NB4 (cell line): ENCODE measurements around the gene IGFBP6.

Experiments used
- CTCF ChIP-seq: IDR thresholded peaks from one replicate; pipeline ENCODE4 v1.5.1; 2012; ENCODE audit warnings: low read depth, low read length
- MYC ChIP-seq: IDR thresholded peaks from 2 replicates; pipeline ENCODE4 v1.6.1; 2011; ENCODE audit warnings: low read depth, low read length
- POLR2A ChIP-seq: IDR thresholded peaks from 2 replicates; pipeline ENCODE4 v1.6.1; 2011; ENCODE audit warnings: mild to moderate bottlenecking; ENCODE audit not compliant: insufficient read length; ENCODE audit errors: extremely low read depth

DNA sequence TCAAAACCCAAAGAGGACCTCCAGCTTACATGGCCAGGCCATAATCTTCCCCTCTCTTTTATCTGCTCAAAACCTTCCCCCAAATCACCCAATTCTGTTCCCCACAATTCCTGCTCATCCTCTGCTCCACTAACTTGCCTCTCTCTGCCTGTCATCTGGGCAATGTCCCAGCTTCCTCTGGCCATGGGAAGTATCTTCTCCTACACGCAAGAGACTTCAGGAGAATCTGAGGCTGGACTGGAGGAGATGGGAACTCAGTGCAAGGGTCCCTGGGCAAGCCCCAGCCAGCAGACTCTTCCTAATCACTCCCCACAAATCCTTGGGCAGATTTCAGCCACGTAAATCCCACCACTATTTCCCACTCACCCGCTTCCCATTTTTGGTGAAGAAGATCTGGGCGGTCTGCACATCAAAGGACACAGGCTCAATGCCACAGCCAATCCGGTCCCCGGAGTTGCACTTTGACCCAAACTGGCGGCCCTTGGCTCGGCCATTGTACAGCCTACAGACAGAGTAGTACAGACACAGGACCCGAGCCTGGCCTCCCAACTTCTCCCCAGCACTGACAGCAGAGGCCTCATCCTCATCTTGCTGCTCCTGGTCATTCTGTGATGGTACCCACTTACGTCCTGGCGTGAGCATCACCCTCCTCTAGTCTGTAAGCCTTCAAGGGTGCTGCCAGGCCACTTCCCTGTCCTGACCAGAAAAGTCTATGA is 23.0 kb upstream of the IGFBP6 start:
- no peak for TF ChIP-seq CTCF
- TF ChIP-seq POLR2A = no peak
- TF ChIP-seq MYC = no peak
